Activated naive CD8-positive, alpha-beta T cell treated with anti-CD3 and anti-CD28 coated beads for 36 hours (primary cell): ENCODE data around the gene GABRA6. TPM values are rescaled to one million over a fixed set of nuclear protein-coding genes. Genes with fewer than 3 reads are reported as not detected.
"Not testable (repeated sequence)": the region's sequence is repeated elsewhere in the genome, so short reads cannot be mapped to it uniquely, and the experiment has no call there.

Experiments
- DNase-seq: peaks from one replicate; pipeline ENCODE4 v3.0.0; 2021
- H3K27ac Mint-ChIP-seq: one replicate; pipeline ENCODE4 v1.8.0; 2022; ENCODE audit warnings: mild to moderate bottlenecking, moderate library complexity, mixed read lengths
- H3K27me3 Mint-ChIP-seq: one replicate; pipeline ENCODE4 v1.8.0; 2022; ENCODE audit warnings: mild to moderate bottlenecking, mixed read lengths
- H3K36me3 Mint-ChIP-seq: one replicate; pipeline ENCODE4 v1.8.0; 2021; ENCODE audit warnings: mild to moderate bottlenecking, mixed read lengths
- H3K4me1 Mint-ChIP-seq: one replicate; pipeline ENCODE4 v1.8.0; 2021; ENCODE audit warnings: mixed read lengths
- H3K4me3 Mint-ChIP-seq: one replicate; pipeline ENCODE4 v1.8.0; 2022; ENCODE audit warnings: mild to moderate bottlenecking, moderate library complexity, mixed read lengths
- H3K9me3 Mint-ChIP-seq: one replicate; pipeline ENCODE4 v1.8.0; 2022; ENCODE audit warnings: mixed read lengths
- total RNA-seq, 2 experiments: library from RNA; stranded (reverse); gene quantifications; one replicate each; pipeline ENCODE4 v1.2.3, GENCODE V29; 2021

GABRA6 gene
- not detected for total RNA-seq

GRCh38 chr5:161685461-161685860, at the start of gene GABRA6:
TSS of gene GABRA6 (plus strand) at chr5:161685721. CDS start at chr5:161685990, 269 bp downstream.
- no peak for DNase-seq
- H3K36me3 Mint-ChIP-seq: no peaks in the 10 kb centered on the region

GRCh38 chr5:161637591-161637990, 47.9 kb upstream of the GABRA6 start:
- Mint-ChIP-seq H3K36me3 (no peaks in the 10 kb centered on the region), H3K4me3 (no peak overlapping the region), H3K4me1 (no peaks in the 10 kb centered on the region), H3K9me3 (peaks cover 2% of the 10 kb centered on the region), H3K27me3 (no peaks in the 10 kb centered on the region), H3K27ac (no peak overlapping the region)
- DNase-seq: no peak

More at GRCh38 chr5:161685461-161685860, at the start of gene GABRA6:
- no peak within 1 kb of the TSS for H3K4me3 Mint-ChIP-seq
- H3K27me3 Mint-ChIP-seq: no peaks in the 10 kb centered on the region
- peaks cover 3% of the 10 kb centered on the region for H3K9me3 Mint-ChIP-seq
- H3K4me1 Mint-ChIP-seq: no peaks in the 10 kb centered on the region
- H3K27ac Mint-ChIP-seq: no peak within 1 kb of the TSS

DNA sequence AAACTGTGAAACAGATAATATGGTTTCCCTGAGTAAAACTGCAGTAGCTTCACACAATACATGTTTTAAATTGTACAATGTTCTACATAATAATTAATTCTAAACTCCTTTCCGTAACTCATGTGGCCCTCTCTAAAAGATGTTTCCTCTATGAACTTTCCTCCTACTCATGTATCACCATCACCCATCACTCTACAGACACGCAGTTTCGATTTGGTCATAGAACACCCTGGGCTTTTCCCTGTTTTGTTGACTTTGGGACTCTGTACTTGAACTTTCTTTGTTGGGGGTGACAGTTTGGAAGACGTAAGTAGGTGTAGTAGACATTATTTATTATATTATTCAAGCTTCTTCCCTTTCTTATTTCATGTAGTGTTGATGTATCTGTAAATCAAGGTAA, 44.1 kb upstream of the GABRA6 start:
- Mint-ChIP-seq H3K27me3 (no peaks in the 10 kb centered on the region), H3K36me3 (no peaks in the 10 kb centered on the region), H3K27ac (no peak overlapping the region), H3K4me1 (no peaks in the 10 kb centered on the region), H3K9me3 (peaks cover 1% of the 10 kb centered on the region), H3K4me3 (no peak overlapping the region)
- no peak for DNase-seq

GRCh38 chr5:161645264-161645663, 40.3 kb upstream of the GABRA6 start:
- H3K4me3 Mint-ChIP-seq: no peak overlapping the region

DNA sequence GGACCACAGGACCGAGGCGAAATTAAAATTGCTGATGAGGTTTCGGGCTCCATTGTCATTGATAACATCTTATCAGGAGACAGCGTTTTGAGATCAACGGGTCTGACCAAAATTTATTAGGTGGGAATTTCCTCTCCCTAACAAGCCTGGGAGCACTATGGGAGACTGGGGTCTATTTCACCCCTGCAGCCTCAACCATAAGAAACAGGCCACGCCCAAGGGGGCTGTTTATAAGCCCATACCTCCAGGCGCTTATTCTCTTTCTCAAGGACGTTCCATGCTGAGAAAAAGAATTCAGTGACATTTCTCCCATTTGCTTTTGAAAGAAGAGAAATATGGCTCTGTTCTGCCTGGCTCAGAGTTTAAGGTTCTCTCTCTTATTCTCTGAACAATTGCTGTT, 33.6 kb upstream of the GABRA6 start:
- not testable (repeated sequence) for H3K4me1 Mint-ChIP-seq, DNase-seq, H3K36me3 Mint-ChIP-seq, H3K4me3 Mint-ChIP-seq, H3K27me3 Mint-ChIP-seq, H3K27ac Mint-ChIP-seq
- peaks cover 20% of the 10 kb centered on the region for H3K9me3 Mint-ChIP-seq

More at GRCh38 chr5:161645264-161645663, 40.3 kb upstream of the GABRA6 start:
- no peak for DNase-seq
- no peaks in the 10 kb centered on the region for H3K4me1 Mint-ChIP-seq
- peaks cover 3% of the 10 kb centered on the region for H3K9me3 Mint-ChIP-seq
- no peaks in the 10 kb centered on the region for H3K27me3 Mint-ChIP-seq
- no peaks in the 10 kb centered on the region for H3K36me3 Mint-ChIP-seq
- no peak overlapping the region for H3K27ac Mint-ChIP-seq

GRCh38 chr5:161660806-161661205, 24.7 kb upstream of the GABRA6 start:
- H3K27me3 Mint-ChIP-seq: no peaks in the 10 kb centered on the region
- no peak overlapping the region for H3K27ac Mint-ChIP-seq
- H3K4me3 Mint-ChIP-seq: no peak overlapping the region
- DNase-seq: no peak
- H3K4me1 Mint-ChIP-seq: no peaks in the 10 kb centered on the region
- peaks cover 5% of the 10 kb centered on the region for H3K9me3 Mint-ChIP-seq
- no peaks in the 10 kb centered on the region for H3K36me3 Mint-ChIP-seq

DNA sequence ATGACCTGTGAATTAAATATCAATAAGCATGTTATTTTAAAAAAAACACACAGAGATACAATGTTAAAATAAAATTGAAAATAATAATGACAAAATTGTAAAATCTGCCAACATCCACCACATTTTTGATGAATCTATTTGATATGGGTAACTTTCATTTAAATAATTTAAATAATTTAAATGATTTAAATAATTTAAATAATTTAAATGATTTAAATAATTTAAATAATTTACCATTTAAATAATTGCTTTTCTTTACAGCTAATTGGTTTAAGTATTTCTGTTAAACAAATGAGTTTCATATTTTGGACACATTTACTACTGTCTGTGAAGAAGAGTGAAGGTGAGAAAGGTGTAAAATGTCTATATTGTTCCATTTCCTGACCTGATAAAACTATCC, 22.1 kb upstream of the GABRA6 start:
- Mint-ChIP-seq H3K36me3 (no peaks in the 10 kb centered on the region), H3K27me3 (no peaks in the 10 kb centered on the region), H3K4me1 (no peaks in the 10 kb centered on the region), H3K4me3 (no peak overlapping the region), H3K9me3 (peaks cover 5% of the 10 kb centered on the region), H3K27ac (no peak overlapping the region)
- DNase-seq: no peak

DNA sequence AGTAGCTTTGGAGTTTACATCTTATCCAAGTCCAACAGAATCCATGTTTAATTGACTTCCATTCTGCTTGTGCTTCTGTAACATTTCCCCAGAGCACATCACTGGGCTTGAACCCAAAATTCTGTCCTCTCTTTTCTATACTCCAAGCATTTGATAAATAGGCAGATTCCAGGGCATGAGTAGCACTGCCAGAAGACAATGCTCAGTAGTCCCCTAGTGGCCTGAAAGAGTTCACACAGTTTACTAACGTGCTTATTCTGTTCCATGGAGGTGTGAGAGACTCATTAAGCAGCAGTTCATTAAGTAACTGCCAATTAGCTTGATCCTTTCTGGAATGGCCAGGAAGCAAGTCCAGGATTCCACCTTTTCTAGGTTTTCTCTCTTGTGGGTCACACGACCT, 9.4 kb upstream of the GABRA6 start:
- Mint-ChIP-seq H3K27me3 (no peaks in the 10 kb centered on the region), H3K9me3 (peaks cover 2% of the 10 kb centered on the region), H3K36me3 (no peaks in the 10 kb centered on the region), H3K4me3 (no peak overlapping the region), H3K4me1 (no peaks in the 10 kb centered on the region), H3K27ac (no peak overlapping the region)
- DNase-seq: no peak

DNA sequence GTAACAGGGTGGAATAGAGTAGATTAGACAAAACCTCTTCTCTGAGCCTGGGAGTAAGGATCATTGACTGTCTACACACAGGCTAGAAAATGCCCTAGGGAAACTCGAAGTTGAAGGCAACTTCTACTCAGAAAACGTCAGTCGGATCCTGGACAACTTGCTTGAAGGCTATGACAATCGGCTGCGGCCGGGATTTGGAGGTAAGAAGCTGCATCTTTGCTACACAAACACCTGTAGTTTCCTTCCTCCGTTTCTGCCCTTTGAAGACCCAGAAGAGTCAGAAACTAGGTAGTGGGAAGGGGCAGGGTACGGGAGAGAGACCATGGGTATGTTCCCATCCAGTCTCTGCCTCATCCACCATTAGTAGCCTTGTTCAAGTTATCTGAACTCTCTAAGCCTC, 628 bp downstream of the GABRA6 start:
- no peak overlapping the region for H3K27ac Mint-ChIP-seq

GRCh38 chr5:161686881-161687280, 1.4 kb downstream of the GABRA6 start:
- Mint-ChIP-seq H3K4me3 (no peak overlapping the region), H3K27me3 (no peaks in the 10 kb centered on the region), H3K36me3 (no peaks in the 10 kb centered on the region), H3K4me1 (no peaks in the 10 kb centered on the region), H3K27ac (no peak overlapping the region), H3K9me3 (peaks cover 3% of the 10 kb centered on the region)
- DNase-seq: no peak

More for the DNA sequence above, 628 bp downstream of the GABRA6 start:
- Mint-ChIP-seq H3K4me3 (no peak overlapping the region), H3K4me1 (no peaks in the 10 kb centered on the region), H3K36me3 (no peaks in the 10 kb centered on the region), H3K27me3 (no peaks in the 10 kb centered on the region), H3K9me3 (peaks cover 3% of the 10 kb centered on the region)
- DNase-seq: no peak

DNA sequence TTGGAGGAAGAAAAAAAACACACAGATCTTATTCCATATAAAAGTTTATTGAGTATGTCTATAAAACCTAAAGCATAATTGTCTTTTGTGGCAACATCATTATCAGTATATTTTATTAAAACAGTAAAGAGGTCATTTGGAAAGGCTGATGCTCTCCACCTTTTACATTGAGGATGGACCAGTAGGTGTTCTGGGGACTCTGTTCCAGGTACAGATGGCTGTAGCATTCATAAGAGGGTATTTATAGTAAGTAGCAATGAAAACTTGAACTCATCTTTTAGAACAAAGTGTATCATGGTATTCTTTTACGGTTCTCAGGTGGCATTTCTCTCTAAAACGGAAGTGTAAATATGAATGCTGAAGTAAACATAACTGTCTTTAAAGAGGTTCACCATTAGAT, 1.8 kb downstream of the GABRA6 start:
- H3K4me3 Mint-ChIP-seq: no peak overlapping the region
- no peaks in the 10 kb centered on the region for H3K36me3 Mint-ChIP-seq
- no peaks in the 10 kb centered on the region for H3K4me1 Mint-ChIP-seq
- H3K9me3 Mint-ChIP-seq: peaks cover 3% of the 10 kb centered on the region
- no peak for DNase-seq
- H3K27ac Mint-ChIP-seq: no peak overlapping the region
- H3K27me3 Mint-ChIP-seq: no peaks in the 10 kb centered on the region

DNA sequence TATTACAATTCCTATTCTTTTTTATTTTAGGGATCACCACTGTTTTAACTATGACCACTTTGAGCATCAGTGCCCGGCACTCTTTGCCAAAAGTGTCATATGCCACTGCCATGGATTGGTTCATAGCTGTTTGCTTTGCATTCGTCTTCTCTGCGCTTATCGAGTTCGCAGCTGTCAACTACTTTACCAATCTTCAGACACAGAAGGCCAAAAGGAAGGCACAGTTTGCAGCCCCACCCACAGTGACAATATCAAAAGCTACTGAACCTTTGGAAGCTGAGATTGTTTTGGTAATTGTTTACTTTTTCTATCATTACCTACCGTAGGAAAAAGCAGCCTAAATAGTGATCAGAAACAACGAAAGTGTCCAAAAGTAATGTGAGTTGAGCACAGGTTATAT, 6.4 kb downstream of the GABRA6 start:
- H3K27me3 Mint-ChIP-seq: no peaks in the 10 kb centered on the region
- no peaks in the 10 kb centered on the region for H3K4me1 Mint-ChIP-seq
- H3K27ac Mint-ChIP-seq: no peak overlapping the region
- no peak overlapping the region for H3K4me3 Mint-ChIP-seq
- no peak for DNase-seq
- H3K9me3 Mint-ChIP-seq: peaks cover 2% of the 10 kb centered on the region
- H3K36me3 Mint-ChIP-seq: no peaks in the 10 kb centered on the region

DNA sequence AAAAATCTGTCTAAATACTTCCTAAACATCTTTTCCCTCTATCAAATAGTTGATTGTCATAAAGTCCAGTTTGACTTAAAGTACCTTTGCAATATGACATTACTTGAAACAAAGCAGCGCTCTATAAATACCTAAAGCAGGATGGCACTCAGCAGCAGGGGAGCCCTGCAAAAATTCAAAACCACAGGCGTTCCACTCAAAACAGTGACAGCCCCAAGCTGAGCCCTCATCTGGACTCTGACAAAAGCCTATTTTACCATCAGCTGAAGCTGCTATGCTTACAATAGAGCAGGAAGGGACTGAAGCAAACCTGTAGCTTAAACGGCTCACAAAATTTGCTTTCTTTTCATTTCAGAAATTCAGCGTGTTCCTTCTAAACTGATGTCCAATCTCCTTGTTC, 11.5 kb downstream of the GABRA6 start:
- Mint-ChIP-seq H3K36me3 (no peaks in the 10 kb centered on the region), H3K4me3 (no peak overlapping the region), H3K9me3 (peaks cover 3% of the 10 kb centered on the region), H3K27ac (no peak overlapping the region), H3K4me1 (no peaks in the 10 kb centered on the region), H3K27me3 (peaks cover 3% of the 10 kb centered on the region)
- no peak for DNase-seq

- no peak overlapping the region for H3K27ac Mint-ChIP-seq
- peaks cover 3% of the 10 kb centered on the region for H3K27me3 Mint-ChIP-seq
- no peaks in the 10 kb centered on the region for H3K4me1 Mint-ChIP-seq
- H3K36me3 Mint-ChIP-seq: no peaks in the 10 kb centered on the region
- peaks cover 3% of the 10 kb centered on the region for H3K9me3 Mint-ChIP-seq
- DNase-seq: no peak
- no peak overlapping the region for H3K4me3 Mint-ChIP-seq
Observed at GRCh38 chr5:161700065-161700464, 14.5 kb downstream of the GABRA6 start.

GRCh38 chr5:161703528-161703927, 18.0 kb downstream of the GABRA6 start:
- DNase-seq: no peak
- no peaks in the 10 kb centered on the region for H3K27me3 Mint-ChIP-seq
- no peak overlapping the region for H3K4me3 Mint-ChIP-seq
- peaks cover 3% of the 10 kb centered on the region for H3K9me3 Mint-ChIP-seq
- no peaks in the 10 kb centered on the region for H3K4me1 Mint-ChIP-seq
- H3K27ac Mint-ChIP-seq: no peak overlapping the region
- no peaks in the 10 kb centered on the region for H3K36me3 Mint-ChIP-seq

DNA sequence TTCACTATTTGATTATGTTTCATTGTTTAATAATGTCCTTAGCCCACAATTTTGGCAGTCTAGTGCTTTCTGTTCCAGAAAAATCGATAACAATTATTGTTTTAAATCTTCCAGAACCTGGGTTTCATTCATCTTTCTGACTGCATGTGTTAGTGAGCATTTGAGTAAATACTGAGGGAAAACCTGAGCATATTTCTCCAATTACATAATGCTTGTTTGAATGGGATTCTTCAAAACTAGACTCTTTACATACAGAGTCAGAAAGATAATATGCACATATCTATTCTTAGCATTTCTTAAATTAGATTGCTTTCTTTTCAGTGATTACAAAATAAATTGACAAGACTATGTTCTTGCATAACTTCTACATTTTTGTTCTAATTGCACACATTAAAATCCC, 21.9 kb downstream of the GABRA6 start:
- Mint-ChIP-seq H3K4me3 (no peak overlapping the region), H3K27ac (no peak overlapping the region), H3K27me3 (no peaks in the 10 kb centered on the region), H3K36me3 (no peaks in the 10 kb centered on the region), H3K9me3 (peaks cover 2% of the 10 kb centered on the region), H3K4me1 (no peaks in the 10 kb centered on the region)
- DNase-seq: no peak

GRCh38 chr5:161709239-161709638, 23.7 kb downstream of the GABRA6 start:
- Mint-ChIP-seq H3K9me3 (peaks cover 2% of the 10 kb centered on the region), H3K27ac (no peak overlapping the region), H3K4me1 (no peaks in the 10 kb centered on the region), H3K27me3 (no peaks in the 10 kb centered on the region), H3K4me3 (no peak overlapping the region), H3K36me3 (no peaks in the 10 kb centered on the region)
- no peak for DNase-seq
